Kidney (tissue), 14 donors: ENCODE measurements around the gene GLYATL1. TPM values are rescaled to one million over a fixed set of nuclear protein-coding genes. Genes with fewer than 3 reads are reported as not detected.

Experiments
- DNase-seq, 5 donors: peaks; one replicate each; pipeline ENCODE4 v3.0.0-alpha.2; 2013 to 2020
- FAIRE-seq: peaks from 2 replicates; lab custom pipeline; 2012; peaks lifted over from hg19 to GRCh38; lab: Jason Lieb, UNC
- H3K27ac ChIP-seq, 2 donors: one replicate each; pipeline ENCODE4 v1.7.0; 2013; ENCODE audit warnings: low read depth in 2 of 2, low read length in 2 of 2, inconsistent platforms in 1 of 2
- H3K27me3 ChIP-seq: one replicate; pipeline ENCODE4 v1.7.1; 2013; ENCODE audit warnings: low read length, inconsistent platforms; ENCODE audit not compliant: control insufficient read depth, insufficient read depth
- H3K36me3 ChIP-seq, 3 donors: one replicate each; pipeline versions ENCODE4 v1.7.0 to v1.7.1; 2013; ENCODE audit warnings: low read length in 3 of 3, control low read depth in 1 of 3, inconsistent platforms in 1 of 3; ENCODE audit not compliant: insufficient read depth in 3 of 3, control insufficient read depth in 2 of 3
- H3K4me1 ChIP-seq, 3 donors: one replicate each; pipeline versions ENCODE4 v1.7.0 to v1.7.1; 2013; ENCODE audit warnings: low read length in 3 of 3, inconsistent platforms in 1 of 3, low read depth in 1 of 3; ENCODE audit not compliant: control insufficient read depth in 2 of 3, insufficient read depth in 2 of 3
- H3K4me3 ChIP-seq, 3 donors: one replicate each; pipeline versions ENCODE4 v1.7.0 to v1.8.1; 2013; ENCODE audit warnings: low read length in 3 of 3, control low read depth in 1 of 3, inconsistent platforms in 1 of 3
- H3K9ac ChIP-seq, 3 donors: one replicate each; pipeline versions ENCODE4 v1.7.0 to v1.7.1; 2013; ENCODE audit warnings: low read length in 3 of 3, control low read depth in 1 of 3, inconsistent platforms in 1 of 3
- H3K9me3 ChIP-seq, 3 donors: one replicate each; pipeline versions ENCODE4 v1.7.0 to v1.7.1; 2013; ENCODE audit warnings: low read length in 3 of 3, control low read depth in 1 of 3, inconsistent platforms in 1 of 3; ENCODE audit not compliant: control insufficient read depth in 2 of 3, insufficient read depth in 1 of 3
- CTCF ChIP-seq: IDR thresholded peaks from 3 replicates; pipeline ENCODE4 v1.5.1; 2012; ENCODE audit warnings: mild to moderate bottlenecking, moderate library complexity, borderline replicate concordance; ENCODE audit not compliant: insufficient read depth; ENCODE audit errors: extremely low read depth
- intact Hi-C: fragments of 100-400 bp; cut with DNase I; formaldehyde crosslinking; loops from one replicate; pipeline ENCODE4 v1.11.1; 2022
- polyA plus RNA-seq: library from polyadenylated mRNA; stranded (reverse); fragments of 350-450 nt; fragmentation: Illumina TruSeq; extraction: RNeasy Lipid Tissue Mini Kit (QIAGEN cat#74804); gene quantifications from one replicate; pipeline ENCODE4 v1.2.3, GENCODE V29; 2014; ENCODE audit warnings: low read depth, low replicate concordance; ENCODE audit not compliant: insufficient read depth
- total RNA-seq: library from RNA; stranded (reverse); fragmentation: NEBNext Ultra II Directional; extraction: Animal tissue kit (Norgen Biotek cat#: 25700); gene quantifications from one replicate; pipeline ENCODE4 v1.2.1, GENCODE V29; 2021
- donor health status: control.
- donor health status: control.
- donor health status: control.
- donor health status: control.
- donor health status: control.
- donor health status: DM: yes; HTN: yes; CAD: no.
- donor health status: Normal renal cell carcinoma (clear cell type).

Gene GLYATL1
- total and polyA plus RNA-seq, 2 donors from 2014 or later = 15.7 to 199 TPM

- peak; percentile 61 for TF ChIP-seq CTCF
Measured at GRCh38 chr11:58900479-58901420, 38.5 kb upstream of the GLYATL1 start.

GRCh38 chr11:58902881-58903280 is 36.4 kb upstream of the GLYATL1 start:
- no peaks in the 10 kb centered on the region for H3K9me3 ChIP-seq
- DNase-seq (no peak), FAIRE-seq (no peak)
- H3K9ac ChIP-seq = no peak overlapping the region
- H3K27ac ChIP-seq = no peak overlapping the region
- no peaks in the 10 kb centered on the region for H3K4me1 ChIP-seq
- no peaks in the 10 kb centered on the region for H3K27me3 ChIP-seq
- no peaks in the 10 kb centered on the region for H3K36me3 ChIP-seq
- intact Hi-C loops = no loop called here
- no peak overlapping the region for H3K4me3 ChIP-seq
- no peak for TF ChIP-seq CTCF

More at GRCh38 chr11:58900479-58901420, 38.5 kb upstream of the GLYATL1 start:
- no peak overlapping the region for H3K27ac ChIP-seq
- DNase-seq = peak in 4 of 5 donors; percentile 91 to 94 (median 93)
- H3K9ac ChIP-seq = peak overlapping the region in 1 of 3 donors; percentile 29
- FAIRE-seq = no peak
- H3K4me1 ChIP-seq = no peaks in the 10 kb centered on the region
- H3K9me3 ChIP-seq = no peaks in the 10 kb centered on the region
- H3K36me3 ChIP-seq = no peaks in the 10 kb centered on the region
- intact Hi-C loops = no loop called here
- peak overlapping the region; percentile 35 to 51 (median 50) for H3K4me3 ChIP-seq
- H3K27me3 ChIP-seq = no peaks in the 10 kb centered on the region

- FAIRE-seq (no peak), DNase-seq (peak in 4 of 5 donors; percentile 66 to 78 (median 73))
- no peaks in the 10 kb centered on the region for H3K4me1 ChIP-seq
- H3K36me3 ChIP-seq = no peaks in the 10 kb centered on the region
- H3K4me3 ChIP-seq = peak overlapping the region; percentile 23 to 53 (median 30)
- no peaks in the 10 kb centered on the region for H3K9me3 ChIP-seq
- peak; percentile 12 for TF ChIP-seq CTCF
- no peak overlapping the region for H3K27ac ChIP-seq
- H3K27me3 ChIP-seq = no peaks in the 10 kb centered on the region
- H3K9ac ChIP-seq = peak overlapping the region in 1 of 3 donors; percentile 32
- intact Hi-C loops = no loop called here
Measured at GRCh38 chr11:58905011-58905720, 34.1 kb upstream of the GLYATL1 start.
